Mesothelial cell of epicardium (in vitro differentiated cells): ENCODE measurements around the gene RAI14. TPM values are rescaled to one million over a fixed set of nuclear protein-coding genes. Genes with fewer than 3 reads are reported as not detected.
A peak's percentile ranks its signal among the peaks of the same experiment; 100 is the strongest.

Experiments
- DNase-seq, 2 experiments: peaks; one replicate each; pipeline ENCODE4 v3.0.0; 2021; ENCODE audit warnings: low spot score in 2 of 2; ENCODE audit not compliant: unreplicated experiment in 2 of 2
- H3K27ac Mint-ChIP-seq: 2 replicates; pipeline ENCODE4 v1.8.0; 2021; ENCODE audit warnings: mixed read lengths
- H3K27me3 Mint-ChIP-seq: 2 replicates; pipeline ENCODE4 v1.8.0; 2021; ENCODE audit warnings: low read depth, mixed read lengths
- H3K36me3 Mint-ChIP-seq: 2 replicates; pipeline ENCODE4 v1.8.0; 2021; ENCODE audit warnings: mixed read lengths
- H3K4me1 Mint-ChIP-seq: 2 replicates; pipeline ENCODE4 v1.8.0; 2021; ENCODE audit warnings: mixed read lengths
- H3K4me3 Mint-ChIP-seq: 2 replicates; pipeline ENCODE4 v1.8.0; 2021; ENCODE audit warnings: mild to moderate bottlenecking, moderate library complexity, mixed read lengths
- H3K9me3 Mint-ChIP-seq: 2 replicates; pipeline ENCODE4 v1.8.0; 2021; ENCODE audit warnings: mixed read lengths
- CTCF ChIP-seq: fragments of 200-600 bp; sonication (generic); IDR thresholded peaks from one replicate; pipeline ENCODE4 v1.5.0; 2021; ENCODE audit warnings: antibody characterized with exemption; ENCODE audit not compliant: unreplicated experiment
- total RNA-seq: library from RNA; stranded (reverse); gene quantifications from 3 replicates; pipeline ENCODE4 v1.2.1, GENCODE V29; 2021

Gene RAI14
- total RNA-seq, 1 donor from 2014 or later, result 134 TPM

DNA sequence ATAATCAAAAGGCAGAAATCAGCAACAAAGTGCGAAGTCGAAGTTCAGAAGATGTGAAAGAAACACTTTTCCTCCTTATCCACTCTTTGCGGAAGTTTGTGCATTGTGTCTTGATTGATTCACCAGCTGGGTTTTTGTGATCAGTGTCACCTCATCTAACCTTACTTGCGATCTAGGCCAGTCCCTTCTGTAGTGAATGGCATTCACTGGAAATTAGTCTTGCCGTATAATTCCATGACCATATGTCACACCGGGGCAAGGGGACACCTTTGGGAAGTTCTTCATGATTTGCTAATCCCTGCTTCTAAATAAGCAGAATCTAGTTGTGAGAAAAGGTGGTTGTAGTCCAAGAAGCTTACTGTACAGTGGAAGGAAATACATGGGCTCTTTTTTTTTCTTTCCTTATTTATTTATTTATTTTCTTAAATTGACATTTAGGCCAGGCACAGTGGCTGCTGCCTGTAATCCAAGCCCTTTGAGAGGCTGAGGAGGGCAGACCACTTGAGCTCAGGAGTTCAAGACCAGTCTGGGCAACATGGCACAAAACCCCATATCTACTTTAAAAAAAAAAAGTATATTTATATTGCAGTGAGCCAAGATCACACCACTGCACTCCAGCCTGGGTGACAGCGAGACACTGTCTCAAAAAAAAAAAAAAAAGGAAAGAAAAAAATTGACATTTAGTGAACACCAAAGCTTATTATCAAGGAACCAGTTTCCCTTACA is 7.8 kb downstream of the RAI14 start:
- Mint-ChIP-seq H3K27me3 (no peaks in the 10 kb centered on the region), H3K27ac (peak overlapping the region; percentile 25), H3K4me1 (peaks cover 19% of the 10 kb centered on the region), H3K9me3 (no peaks in the 10 kb centered on the region), H3K36me3 (peaks cover 18% of the 10 kb centered on the region), H3K4me3 (no peak overlapping the region)
- DNase-seq, result no peak
- no peak for TF ChIP-seq CTCF

DNA sequence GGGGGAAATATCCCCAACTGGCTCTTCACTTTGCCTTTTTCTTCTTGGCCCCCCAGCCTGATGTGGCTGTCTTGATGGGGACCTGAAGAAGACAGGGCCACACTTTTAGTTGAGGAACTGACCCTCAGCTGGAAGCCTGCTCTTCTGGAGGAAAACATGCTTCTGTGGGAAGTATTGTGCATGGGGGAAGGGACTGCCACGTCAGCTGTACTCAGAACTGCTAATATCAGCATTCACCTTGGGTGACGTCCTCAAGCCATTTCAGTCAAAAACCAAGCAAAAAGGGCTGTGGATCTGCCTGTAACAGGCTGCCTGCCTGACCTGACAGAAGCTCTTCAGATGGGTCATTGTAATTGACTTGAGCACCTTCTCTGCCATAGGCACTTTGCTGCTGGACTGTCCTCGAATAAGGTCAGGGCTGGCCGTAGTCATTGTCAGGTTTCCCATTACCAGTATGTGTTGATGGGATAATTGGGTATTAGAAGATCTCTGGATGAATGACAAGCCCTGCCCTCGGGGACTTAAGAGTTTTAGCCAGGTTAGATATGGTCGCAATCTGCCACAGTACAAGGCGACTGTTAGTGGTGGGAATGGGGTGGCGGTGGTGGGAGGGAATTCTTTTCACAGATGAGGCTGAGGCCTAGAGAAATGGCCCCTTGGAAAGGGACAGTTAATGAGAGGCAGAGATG is 10.4 kb downstream of the RAI14 start:
- peaks cover 39% of the 10 kb centered on the region for H3K4me1 Mint-ChIP-seq
- no peak overlapping the region for H3K4me3 Mint-ChIP-seq
- peaks cover 14% of the 10 kb centered on the region for H3K36me3 Mint-ChIP-seq
- no peaks in the 10 kb centered on the region for H3K27me3 Mint-ChIP-seq
- no peak for TF ChIP-seq CTCF
- no peaks in the 10 kb centered on the region for H3K9me3 Mint-ChIP-seq
- no peak for DNase-seq
- H3K27ac Mint-ChIP-seq, result peak overlapping the region; percentile 74

GRCh38 chr5:34667705-34668104 is 11.6 kb downstream of the RAI14 start:
- no peaks in the 10 kb centered on the region for H3K27me3 Mint-ChIP-seq
- H3K27ac Mint-ChIP-seq, result peak overlapping the region; percentile 94
- H3K36me3 Mint-ChIP-seq, result peaks cover 8% of the 10 kb centered on the region
- no peak overlapping the region for H3K4me3 Mint-ChIP-seq
- no peak for DNase-seq
- H3K9me3 Mint-ChIP-seq, result no peaks in the 10 kb centered on the region
- no peak for TF ChIP-seq CTCF
- H3K4me1 Mint-ChIP-seq, result peaks cover 40% of the 10 kb centered on the region

- Mint-ChIP-seq H3K27ac (peak overlapping the region; percentile 80), H3K27me3 (no peaks in the 10 kb centered on the region), H3K9me3 (no peaks in the 10 kb centered on the region), H3K4me1 (peaks cover 48% of the 10 kb centered on the region), H3K36me3 (peaks cover 2% of the 10 kb centered on the region), H3K4me3 (no peak overlapping the region)
- DNase-seq, result no peak
- no peak for TF ChIP-seq CTCF
These were observed 13.9 kb downstream of the RAI14 start for GRCh38 chr5:34669931-34670516.

- TF ChIP-seq CTCF, result no peak
- H3K4me1 Mint-ChIP-seq, result peaks cover 59% of the 10 kb centered on the region
- no peaks in the 10 kb centered on the region for H3K27me3 Mint-ChIP-seq
- peaks cover 4% of the 10 kb centered on the region for H3K36me3 Mint-ChIP-seq
- H3K4me3 Mint-ChIP-seq, result no peak overlapping the region
- DNase-seq, result no peak
- no peaks in the 10 kb centered on the region for H3K9me3 Mint-ChIP-seq
- H3K27ac Mint-ChIP-seq, result no peak overlapping the region
These were observed 16.1 kb downstream of the RAI14 start for GRCh38 chr5:34672196-34672595.
